22Rv1 (cell line): Measurements from ENCODE around the gene GPR139.

Source experiments
- ZFX ChIP-seq: fragments of 450-650 bp; IDR thresholded peaks from 2 replicates; pipeline ENCODE4 v1.6.1; 2017; ENCODE audit warnings: antibody characterized with exemption, borderline replicate concordance
- TF ChIP-seq, protein P1 (sequence below): fragments of 450-650 bp; IDR thresholded peaks from 2 replicates; pipeline ENCODE4 v1.5.1; 2017; ENCODE audit warnings: mild to moderate bottlenecking

DNA sequence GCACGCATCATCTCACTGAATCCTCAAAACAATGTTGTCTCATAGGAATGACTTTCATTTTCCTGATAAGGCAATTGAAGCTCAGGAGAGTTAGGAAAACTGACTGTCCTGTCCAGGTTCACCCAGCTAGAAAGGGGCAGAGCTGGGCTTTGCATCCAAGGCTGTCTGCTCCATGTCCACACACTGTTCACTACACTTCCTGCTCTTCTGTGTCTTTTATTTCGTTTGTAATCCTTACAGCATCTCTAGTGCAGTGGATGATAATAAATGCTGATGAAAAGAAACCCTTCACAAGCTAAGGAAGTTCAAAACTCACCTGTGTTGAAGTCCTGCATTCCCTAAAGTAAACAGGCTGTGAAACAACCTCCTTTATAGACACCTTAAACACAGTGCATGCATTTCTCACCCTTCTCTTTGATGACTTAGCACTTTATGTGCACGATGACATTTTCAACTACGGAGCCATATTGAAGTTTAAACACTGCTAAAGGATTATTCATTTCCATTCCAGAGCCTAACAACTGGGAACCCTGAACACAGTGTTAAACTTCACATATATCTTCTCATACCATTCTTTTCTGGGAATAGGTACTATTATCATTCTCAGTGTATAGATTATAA lies 31.0 kb upstream of the GPR139 start:
- TF ChIP-seq, protein P1, sequence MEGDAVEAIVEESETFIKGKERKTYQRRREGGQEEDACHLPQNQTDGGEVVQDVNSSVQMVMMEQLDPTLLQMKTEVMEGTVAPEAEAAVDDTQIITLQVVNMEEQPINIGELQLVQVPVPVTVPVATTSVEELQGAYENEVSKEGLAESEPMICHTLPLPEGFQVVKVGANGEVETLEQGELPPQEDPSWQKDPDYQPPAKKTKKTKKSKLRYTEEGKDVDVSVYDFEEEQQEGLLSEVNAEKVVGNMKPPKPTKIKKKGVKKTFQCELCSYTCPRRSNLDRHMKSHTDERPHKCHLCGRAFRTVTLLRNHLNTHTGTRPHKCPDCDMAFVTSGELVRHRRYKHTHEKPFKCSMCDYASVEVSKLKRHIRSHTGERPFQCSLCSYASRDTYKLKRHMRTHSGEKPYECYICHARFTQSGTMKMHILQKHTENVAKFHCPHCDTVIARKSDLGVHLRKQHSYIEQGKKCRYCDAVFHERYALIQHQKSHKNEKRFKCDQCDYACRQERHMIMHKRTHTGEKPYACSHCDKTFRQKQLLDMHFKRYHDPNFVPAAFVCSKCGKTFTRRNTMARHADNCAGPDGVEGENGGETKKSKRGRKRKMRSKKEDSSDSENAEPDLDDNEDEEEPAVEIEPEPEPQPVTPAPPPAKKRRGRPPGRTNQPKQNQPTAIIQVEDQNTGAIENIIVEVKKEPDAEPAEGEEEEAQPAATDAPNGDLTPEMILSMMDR: no peak
- TF ChIP-seq ZFX: no peak
